Retinal pigment epithelial cell (primary cell): Measurements from ENCODE around the gene SIAH2.

Experiments used
- DNase-seq: peaks from one replicate; pipeline ENCODE4 v3.0.0-alpha.2; 2010; ENCODE audit warnings: low read depth
- H3K4me3 ChIP-seq: 2 replicates; pipeline ENCODE4 v1.5.1; 2011; ENCODE audit warnings: mild to moderate bottlenecking, low read length, control low read depth, moderate library complexity
- TF ChIP-seq, protein P1 (sequence below): conservative IDR thresholded peaks from 2 replicates; pipeline ENCODE4 v1.5.1; 2011; ENCODE audit warnings: low read depth, low read length, control low read depth, inconsistent platforms

The SIAH2 gene

DNA sequence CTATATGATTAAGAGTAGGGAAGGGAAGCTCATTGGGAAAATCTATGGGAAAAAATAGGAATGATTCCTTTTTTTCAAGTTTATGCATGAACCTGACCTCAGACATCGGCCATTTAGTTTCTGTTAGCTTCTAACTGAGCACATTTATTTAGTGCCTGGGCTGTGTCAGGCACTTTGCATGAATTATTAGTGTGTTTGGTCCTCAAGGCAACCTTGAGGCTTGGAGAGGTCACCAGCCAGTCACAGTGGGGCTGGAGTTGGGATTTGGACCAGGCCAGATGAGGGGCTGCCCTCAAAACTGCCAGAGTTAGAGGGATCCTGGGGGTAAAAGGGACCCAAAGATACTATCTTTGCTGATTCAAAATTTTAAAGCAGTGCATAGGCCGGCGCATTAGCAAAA is 8.1 kb downstream of the SIAH2 start:
- TF ChIP-seq, protein P1, sequence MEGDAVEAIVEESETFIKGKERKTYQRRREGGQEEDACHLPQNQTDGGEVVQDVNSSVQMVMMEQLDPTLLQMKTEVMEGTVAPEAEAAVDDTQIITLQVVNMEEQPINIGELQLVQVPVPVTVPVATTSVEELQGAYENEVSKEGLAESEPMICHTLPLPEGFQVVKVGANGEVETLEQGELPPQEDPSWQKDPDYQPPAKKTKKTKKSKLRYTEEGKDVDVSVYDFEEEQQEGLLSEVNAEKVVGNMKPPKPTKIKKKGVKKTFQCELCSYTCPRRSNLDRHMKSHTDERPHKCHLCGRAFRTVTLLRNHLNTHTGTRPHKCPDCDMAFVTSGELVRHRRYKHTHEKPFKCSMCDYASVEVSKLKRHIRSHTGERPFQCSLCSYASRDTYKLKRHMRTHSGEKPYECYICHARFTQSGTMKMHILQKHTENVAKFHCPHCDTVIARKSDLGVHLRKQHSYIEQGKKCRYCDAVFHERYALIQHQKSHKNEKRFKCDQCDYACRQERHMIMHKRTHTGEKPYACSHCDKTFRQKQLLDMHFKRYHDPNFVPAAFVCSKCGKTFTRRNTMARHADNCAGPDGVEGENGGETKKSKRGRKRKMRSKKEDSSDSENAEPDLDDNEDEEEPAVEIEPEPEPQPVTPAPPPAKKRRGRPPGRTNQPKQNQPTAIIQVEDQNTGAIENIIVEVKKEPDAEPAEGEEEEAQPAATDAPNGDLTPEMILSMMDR = no peak
- no peak for DNase-seq
- H3K4me3 ChIP-seq = no peak overlapping the region

DNA sequence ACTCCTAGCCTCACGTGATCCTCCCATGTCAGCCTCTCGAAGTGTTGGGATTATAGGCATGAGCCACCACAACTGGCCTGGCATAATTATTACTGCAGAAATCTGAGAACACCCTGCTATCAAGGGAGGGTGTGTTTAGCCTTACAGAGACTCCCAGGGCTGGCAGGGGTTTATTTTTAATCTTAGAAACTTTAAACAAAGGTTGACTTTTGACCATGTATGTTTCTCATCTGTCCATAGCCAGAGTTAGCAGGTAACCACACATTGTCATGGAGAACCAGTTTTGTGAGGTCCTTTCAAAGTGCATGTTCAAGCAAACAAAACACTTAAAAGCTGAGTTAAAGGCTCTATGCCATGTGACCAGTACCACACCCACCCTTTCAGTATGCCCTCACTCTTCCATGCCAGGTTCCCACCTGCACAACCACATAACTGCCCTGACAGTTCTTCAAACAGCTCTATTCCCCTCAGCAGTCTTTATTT is 11.1 kb downstream of the SIAH2 start:
- DNase-seq = no peak
- H3K4me3 ChIP-seq = no peak overlapping the region
- TF ChIP-seq, protein P1 = no peak

DNA sequence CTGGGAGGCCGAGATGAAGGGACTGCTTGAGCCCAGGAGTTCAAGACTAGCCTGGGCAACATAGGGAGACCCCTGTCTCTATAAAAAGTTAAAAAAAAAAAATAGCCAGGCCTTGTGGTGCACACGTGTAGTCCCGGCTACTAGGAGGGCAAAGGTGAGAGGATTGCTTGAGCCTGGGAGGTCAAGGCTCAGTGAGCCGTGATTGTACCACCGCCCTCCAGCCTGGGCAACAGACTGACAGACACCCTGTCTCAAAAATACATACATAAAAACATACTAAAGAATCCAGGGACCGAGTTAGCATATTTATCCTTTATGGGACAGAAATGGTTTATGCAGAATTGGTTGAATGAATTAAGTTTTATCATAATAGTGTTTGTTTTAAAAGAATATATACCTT is 13.7 kb downstream of the SIAH2 start:
- TF ChIP-seq, protein P1 = no peak
- no peak for DNase-seq
- no peak overlapping the region for H3K4me3 ChIP-seq

DNA sequence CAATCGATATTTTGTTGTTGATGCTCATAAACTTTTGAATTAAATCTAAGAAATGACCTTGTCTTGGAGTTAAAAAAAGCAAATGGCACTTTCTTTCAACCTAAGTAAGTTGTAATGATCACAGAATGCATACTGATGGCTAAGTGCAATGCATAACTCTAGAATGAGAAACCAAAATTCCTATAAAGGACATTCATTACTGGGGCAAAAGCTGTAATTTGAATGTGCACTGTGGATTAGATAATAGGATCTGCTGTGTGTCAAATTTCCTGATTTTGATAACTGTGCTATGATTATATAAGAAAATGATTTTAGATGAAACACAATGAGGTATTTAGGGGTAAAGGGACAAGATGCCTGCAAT is 14.3 kb downstream of the SIAH2 start:
- no peak overlapping the region for H3K4me3 ChIP-seq
- TF ChIP-seq, protein P1 = no peak
- DNase-seq = no peak

DNA sequence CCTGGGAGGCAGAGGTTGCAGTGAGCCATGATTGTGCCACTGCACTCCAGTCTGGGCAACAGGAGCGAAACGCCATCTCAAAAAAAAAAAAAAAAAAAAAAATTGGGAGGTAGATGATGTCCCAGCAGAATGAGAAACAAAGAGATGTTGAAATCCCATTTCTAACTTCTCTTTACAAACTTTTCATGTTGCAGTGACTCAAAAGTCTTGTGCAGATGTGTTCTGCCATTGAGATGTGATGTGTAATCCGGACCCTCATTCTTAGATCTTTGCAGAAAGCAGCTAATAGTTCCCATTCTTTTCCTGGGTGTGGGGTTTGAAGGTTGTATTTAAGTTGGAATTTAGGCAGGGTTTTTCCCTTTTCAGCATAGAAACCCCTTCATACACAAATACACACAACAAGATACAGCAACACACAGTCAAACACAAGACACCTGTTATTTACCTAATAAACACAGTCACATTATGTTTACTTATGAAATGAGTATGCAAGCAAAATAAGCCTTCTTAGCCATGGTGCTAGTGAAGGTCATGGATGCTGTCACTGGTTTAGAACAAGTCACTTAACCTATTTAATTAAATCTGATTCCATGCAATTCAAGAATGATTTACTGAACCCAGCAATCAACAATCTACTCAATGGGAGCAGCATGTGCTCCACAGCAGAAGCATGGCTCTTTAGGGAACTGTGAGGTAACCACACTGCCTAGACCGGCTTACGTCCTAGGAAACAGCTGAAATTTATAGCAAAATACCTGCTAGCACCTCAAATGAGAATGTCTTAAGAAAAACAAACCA is 14.9 kb downstream of the SIAH2 start:
- TF ChIP-seq, protein P1 = no peak
- DNase-seq = no peak
- H3K4me3 ChIP-seq = no peak overlapping the region

DNA sequence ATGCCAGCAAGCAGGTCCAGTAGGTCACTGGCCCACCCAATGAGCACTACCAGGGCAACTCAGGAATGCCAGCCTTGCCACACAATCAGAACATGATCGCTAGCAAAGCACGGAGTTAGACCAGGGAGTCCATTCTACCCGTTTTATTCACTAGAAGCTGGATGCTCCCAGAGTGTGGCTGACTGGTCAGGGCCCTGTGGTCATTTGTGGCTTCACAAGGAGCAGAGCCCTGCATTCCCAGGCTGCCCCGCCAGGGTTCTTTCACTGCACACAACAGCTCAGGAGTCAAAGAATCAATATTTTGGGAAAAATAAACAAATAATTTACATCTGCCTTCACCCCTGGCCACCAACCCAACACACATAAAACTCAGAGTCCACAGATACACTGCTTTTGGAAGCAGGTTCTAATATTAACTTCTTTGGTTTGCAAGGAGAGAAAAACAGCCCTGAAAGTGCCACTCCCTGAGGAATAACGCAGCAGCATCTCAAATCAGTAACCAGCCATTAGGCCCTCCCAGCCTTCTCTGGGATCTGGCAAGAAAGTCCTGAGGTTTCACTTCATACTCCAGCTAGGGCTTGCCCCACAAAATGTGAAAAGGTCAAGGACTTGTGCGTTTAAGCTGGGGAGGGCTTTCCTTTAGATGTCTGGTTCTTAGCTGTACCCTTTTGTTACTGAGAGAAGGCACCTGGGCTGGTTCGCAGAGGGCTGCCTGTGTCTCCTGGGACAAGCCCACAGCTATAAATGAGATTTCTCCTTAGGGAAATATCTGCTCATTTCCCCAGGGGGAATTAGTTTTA is 16.0 kb downstream of the SIAH2 start:
- TF ChIP-seq, protein P1 = no peak
- H3K4me3 ChIP-seq = no peak overlapping the region
- no peak for DNase-seq
